UCSD-AML1 (cell line): ENCODE measurements around the gene STARD13.

ENCODE experiments used
- DNase-seq: peaks from one replicate; lab custom pipeline; 2025; ENCODE audit not compliant: unreplicated experiment; lab: John Stamatoyannopoulos, UW

STARD13 gene

GRCh38 chr13:33204130-33204927 lies 81.2 kb downstream of the STARD13 start:
- no peak for DNase-seq

GRCh38 chr13:33202644-33203169 lies 82.8 kb downstream of the STARD13 start:
- DNase-seq, result no peak

- no peak for DNase-seq
Observed at GRCh38 chr13:33201659-33202058, 83.9 kb downstream of the STARD13 start.

GRCh38 chr13:33199289-33199850 lies 86.2 kb downstream of the STARD13 start:
- no peak for DNase-seq

DNA sequence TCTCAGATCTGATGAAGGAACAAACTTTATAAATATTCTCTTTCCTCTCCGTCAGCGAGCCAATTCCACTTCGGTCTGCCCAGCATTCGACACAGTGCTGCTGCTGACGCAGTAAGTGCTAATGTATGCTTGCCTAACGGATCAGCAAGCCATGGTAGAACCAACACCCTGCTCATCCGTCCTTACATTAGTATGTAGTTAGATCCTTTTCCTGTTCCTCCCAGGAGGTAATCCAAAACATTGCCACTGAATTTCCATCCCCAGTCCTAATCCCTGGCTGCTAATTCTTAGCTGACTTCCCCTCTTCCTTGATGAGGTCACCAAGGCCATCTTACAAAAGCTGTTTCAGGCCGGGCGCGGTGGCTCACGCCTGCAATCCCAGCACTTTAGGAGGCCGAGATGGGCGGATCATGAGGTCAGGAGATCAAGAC lies 88.0 kb downstream of the STARD13 start:
- DNase-seq, result no peak

GRCh38 chr13:33196767-33197166 lies 88.8 kb downstream of the STARD13 start:
- DNase-seq, result no peak

DNA sequence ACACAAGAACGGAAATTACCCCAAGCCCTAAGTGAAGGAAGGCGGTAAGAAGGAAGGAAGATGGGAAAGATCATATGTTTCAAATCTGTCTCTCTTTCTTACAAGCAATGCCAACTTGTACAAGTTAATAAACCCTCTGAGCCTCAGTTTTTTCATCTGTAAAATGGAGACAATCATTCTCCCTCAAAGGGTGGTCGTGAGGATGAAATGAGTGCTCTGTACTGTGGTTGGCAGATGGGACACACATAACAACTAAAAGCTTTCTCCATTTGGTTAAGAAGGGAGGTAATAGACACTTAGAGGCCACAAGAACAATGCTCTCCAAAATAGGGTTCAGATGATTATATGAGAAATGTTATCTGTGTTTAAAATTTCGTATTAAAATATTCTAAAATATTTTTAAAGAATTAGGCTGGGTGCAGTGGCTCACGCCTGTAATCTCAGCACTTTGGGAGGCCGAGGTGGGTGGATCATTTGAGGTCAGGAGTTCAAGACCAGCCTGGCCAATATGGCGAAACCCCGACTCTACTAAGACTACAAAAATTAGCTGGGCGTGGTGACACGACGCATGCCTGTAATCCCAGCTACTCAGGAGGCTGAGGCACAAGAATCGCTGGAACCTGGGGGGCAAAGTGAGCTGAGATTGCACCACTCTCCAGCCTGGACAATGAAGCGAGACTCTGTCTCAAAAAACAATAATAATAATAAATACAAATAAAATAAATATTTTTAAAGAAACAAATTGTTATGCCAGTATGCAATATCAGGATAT lies 89.7 kb downstream of the STARD13 start:
- no peak for DNase-seq

GRCh38 chr13:33194820-33195692 lies 90.5 kb downstream of the STARD13 start:
- DNase-seq, result no peak

- no peak for DNase-seq
Observed at GRCh38 chr13:33193428-33193974, 92.1 kb downstream of the STARD13 start.

- no peak for DNase-seq
Observed at GRCh38 chr13:33191425-33192210, 93.9 kb downstream of the STARD13 start.

DNA sequence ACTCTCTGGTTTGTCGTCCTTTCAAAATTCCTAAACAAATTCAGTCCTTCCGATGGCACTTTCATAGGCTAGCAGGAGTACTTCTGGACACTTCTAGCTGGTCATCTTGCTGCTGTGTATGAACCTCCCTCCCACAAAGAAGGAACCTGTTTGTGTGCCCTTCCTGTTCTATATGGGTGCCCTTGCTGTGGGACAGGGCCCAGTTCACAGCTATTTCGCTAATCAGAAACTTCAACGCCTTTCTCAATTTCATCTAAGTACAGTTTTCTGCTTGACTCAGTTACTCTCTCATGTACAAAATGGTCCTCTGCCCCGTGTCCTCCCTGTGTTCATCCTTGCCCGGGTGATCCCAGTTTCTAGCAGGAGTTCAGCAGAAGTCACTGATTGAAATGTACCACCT lies 96.1 kb downstream of the STARD13 start:
- DNase-seq, result no peak

DNA sequence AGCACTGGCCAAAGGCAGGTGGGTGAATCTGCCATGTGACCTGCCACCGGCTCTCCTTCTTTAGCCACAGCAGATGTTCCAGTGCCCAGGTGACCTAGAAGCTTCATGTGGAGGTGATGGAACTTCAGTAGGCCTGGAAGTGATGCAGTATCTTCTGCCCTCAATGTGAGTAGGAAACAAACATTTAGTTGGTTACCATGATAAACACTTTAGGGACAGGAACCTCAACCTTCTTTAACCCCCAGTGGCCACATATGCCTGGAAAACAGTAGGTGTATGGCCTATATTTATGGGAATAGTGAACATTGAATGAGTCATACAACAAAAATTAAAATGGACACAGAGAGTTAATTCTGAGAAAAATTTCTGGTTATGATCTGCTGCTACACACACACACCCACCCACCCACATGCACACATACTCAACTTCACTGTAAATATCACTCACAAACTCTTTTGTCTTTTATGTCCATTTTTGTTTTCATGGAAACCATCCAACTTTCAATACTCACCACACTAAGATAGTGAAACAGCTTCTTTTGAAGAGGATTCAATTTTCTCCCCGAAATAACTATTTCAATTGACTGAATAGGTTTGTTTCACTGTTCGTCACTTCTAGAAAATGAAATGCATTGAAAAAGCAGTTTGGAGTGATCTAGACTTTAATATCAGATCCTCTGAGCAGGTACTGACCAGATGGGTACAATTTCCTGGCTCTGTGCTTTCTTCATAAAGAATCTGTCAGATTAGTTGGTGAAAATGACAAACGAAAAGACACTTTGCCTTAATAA lies 97.3 kb downstream of the STARD13 start:
- DNase-seq, result no peak

- peak; percentile 20 for DNase-seq
Observed at GRCh38 chr13:33186861-33187291, 98.7 kb downstream of the STARD13 start.

DNA sequence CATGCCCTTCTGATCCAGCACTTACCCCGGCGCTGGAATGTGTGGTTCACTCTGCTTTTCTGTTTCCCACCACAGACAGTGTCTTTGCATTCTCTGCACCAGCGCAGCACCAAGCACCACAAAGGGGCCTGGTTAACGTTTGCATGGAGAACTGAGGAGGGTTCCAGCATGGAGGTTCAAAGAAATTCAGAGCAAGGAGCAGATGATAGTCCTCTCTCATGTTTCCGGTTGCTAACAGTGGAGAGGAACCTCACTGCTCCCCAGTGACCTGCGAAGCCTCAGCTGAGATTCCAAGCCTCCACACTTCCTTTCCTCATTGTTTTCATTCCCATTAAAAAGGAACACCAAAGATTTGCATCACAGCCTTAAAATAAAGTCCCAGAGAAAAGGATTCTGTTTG lies 99.7 kb downstream of the STARD13 start:
- no peak for DNase-seq

- no peak for DNase-seq
Observed at GRCh38 chr13:33184530-33184929, 101.0 kb downstream of the STARD13 start.

- no peak for DNase-seq
Observed at GRCh38 chr13:33184112-33184490, 101.5 kb downstream of the STARD13 start.

DNA sequence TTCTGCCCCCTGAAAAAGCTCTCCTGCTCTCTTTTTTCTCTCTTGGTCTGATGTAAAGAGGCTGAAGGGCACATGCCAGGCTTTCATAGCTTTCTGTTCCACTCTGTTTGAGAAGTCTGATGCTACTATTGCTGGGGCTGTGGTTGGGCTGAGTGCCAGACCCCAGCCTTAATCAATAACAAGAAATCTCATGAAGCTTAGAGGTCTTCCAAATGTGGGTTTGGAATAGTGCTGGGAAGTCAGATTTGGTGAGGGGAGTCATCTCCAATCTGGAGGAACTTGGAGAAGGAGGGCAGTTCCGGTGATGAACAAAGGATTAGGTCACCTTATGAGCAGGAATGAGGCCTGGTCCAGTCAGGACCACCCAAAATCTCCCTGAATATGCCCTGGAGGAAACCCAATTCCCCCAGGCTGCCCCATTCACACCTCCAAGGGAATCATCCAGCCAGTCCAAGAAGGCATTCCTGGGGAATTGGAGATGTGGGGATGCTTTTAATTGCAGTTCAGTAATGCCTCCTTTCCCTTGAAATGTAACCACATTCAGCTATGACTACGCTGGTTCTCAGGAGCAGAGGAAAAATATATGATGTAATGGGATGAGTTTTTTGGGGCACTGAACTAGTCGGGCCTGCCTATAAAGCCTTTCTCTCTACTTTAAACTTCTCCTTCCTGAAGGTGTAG lies 102.0 kb downstream of the STARD13 start:
- DNase-seq, result no peak

DNA sequence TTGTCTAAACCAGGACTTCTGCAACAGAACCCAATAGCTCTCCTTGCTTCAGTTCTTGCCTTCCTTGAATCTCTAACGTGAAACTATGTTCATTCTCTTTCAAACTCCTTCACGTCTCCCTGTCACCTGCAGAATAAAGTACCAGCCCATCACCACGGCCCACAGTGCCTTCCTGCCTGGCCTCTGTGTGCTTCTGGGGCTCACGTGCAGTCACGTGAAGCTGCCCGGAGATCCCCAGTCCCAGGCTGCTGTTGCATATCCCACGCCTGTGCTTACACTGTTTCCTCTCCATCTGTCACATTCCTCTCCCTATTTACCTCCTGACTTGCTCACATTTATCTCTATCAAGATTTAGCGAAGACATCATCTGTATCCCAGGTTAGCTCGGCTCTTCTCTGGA lies 102.8 kb downstream of the STARD13 start:
- DNase-seq, result no peak
